Heart left ventricle (tissue), 16 donors: ENCODE data around the gene MSRB3. TPM values are rescaled to one million over a fixed set of nuclear protein-coding genes. Genes with fewer than 3 reads are reported as not detected.
"Not testable (repeated sequence)": the region's sequence is repeated elsewhere in the genome, so short reads cannot be mapped to it uniquely, and the experiment has no call there.

ENCODE experiments used
- ATAC-seq, 4 donors: fragments of 200-7000 bp; cut with Tn5 transposase; one replicate each; pipeline ENCODE4 v1.9.1; 2020 to 2022; ENCODE audit warnings: moderate library complexity in 4 of 4, mild to moderate bottlenecking in 3 of 4, moderate number of reproducible peaks in 1 of 4
- DNase-seq, 5 donors: peaks; one replicate each; pipeline ENCODE4 v3.0.0-alpha.2; 2020
- H3K27ac ChIP-seq, 12 donors: fragments of 200-600 bp; sonication (generic) in 4 of 12; one replicate each; pipeline versions ENCODE4 v1.5.0 to v1.8.0; 2016 to 2022; ENCODE audit warnings: mild to moderate bottlenecking in 2 of 12
- H3K27me3 ChIP-seq, 9 donors: fragments of 200-600 bp; sonication (generic) in 2 of 9; one replicate each; pipeline versions ENCODE4 v1.5.1 to v1.8.0; 2016 to 2022; ENCODE audit warnings: mild to moderate bottlenecking in 3 of 9
- H3K36me3 ChIP-seq, 9 donors: fragments of 200-600 bp; sonication (generic) in 2 of 9; one replicate each; pipeline versions ENCODE4 v1.5.0 to v1.8.0; 2018 to 2022; ENCODE audit warnings: mild to moderate bottlenecking in 2 of 9
- H3K4me1 ChIP-seq, 12 donors: fragments of 200-600 bp; sonication (generic) in 4 of 12; one replicate each; pipeline versions ENCODE4 v1.5.0 to v1.8.0; 2016 to 2022; ENCODE audit warnings: mild to moderate bottlenecking in 3 of 12
- H3K4me3 ChIP-seq, 12 donors: fragments of 200-600 bp; sonication (generic) in 4 of 12; one replicate each; pipeline versions ENCODE4 v1.5.0 to v1.8.0; 2017 to 2022; ENCODE audit warnings: mild to moderate bottlenecking in 9 of 12, moderate library complexity in 4 of 12
- H3K9me3 ChIP-seq, 12 donors: fragments of 200-600 bp; sonication (generic) in 4 of 12; one replicate each; pipeline versions ENCODE4 v1.5.0 to v1.8.0; 2016 to 2022; ENCODE audit warnings: mild to moderate bottlenecking in 1 of 12
- CTCF ChIP-seq, 12 donors: fragments of 200-600 bp; sonication (generic) in 4 of 12; IDR thresholded peaks; one replicate each; pipeline versions ENCODE4 v1.5.0 to v1.8.0; 2018 to 2022; ENCODE audit warnings: antibody characterized with exemption in 12 of 12, mild to moderate bottlenecking in 5 of 12
- POLR2A ChIP-seq, 2 donors: fragments of 450-650 bp; IDR thresholded peaks; one replicate each; pipeline ENCODE4 v1.6.1; 2017; ENCODE audit warnings: antibody characterized with exemption in 2 of 2, mild to moderate bottlenecking in 2 of 2, moderate library complexity in 2 of 2
- WGBS, 4 donors: extraction: QIAGEN DNeasy Blood & Tissue Kit in 2 of 4; methylation state at CpG; one replicate each; pipeline versions ENCODE4 v1.1.5 to v1.1.7; 2013 to 2018; 5-methylcytosine and 5-hydroxymethylcytosine counted together
- intact Hi-C, 10 donors: fragments of 100-400 bp; cut with DNase I; formaldehyde crosslinking; loops; one replicate each; pipeline versions ENCODE4 v1.11.1 to v1.14.2; 2022
- polyA plus RNA-seq, 2 donors: library from polyadenylated mRNA; stranded (reverse); fragments of 200-250 nt; gene quantifications; one replicate each; pipeline ENCODE4 v1.2.3, GENCODE V29; 2013
- total RNA-seq, 9 donors: library from RNA; depleted of rRNA in 2 of 9; stranded (reverse); fragments of >200 nt in 2 of 9; fragmentation: NEBNext Ultra II Directional in 3 of 9; extraction: Animal tissue kit (Norgen Biotek cat#: 25700) in 3 of 9; gene quantifications; one replicate each; pipeline versions ENCODE4 v1.1.0 to v1.2.4, GENCODE V29; 2016 to 2023
- donor health status: ischemic (EF 13 %, LVEDD 7.1; RV severe dilation, severe dysfunction).
- donor health status: healthy with polysubstance abuse.
- donor health status: DM: no; HTN: yes; CAD: no.
- donor health status: DM: no; HTN: no; CAD: no.
- donor health status: ischemic (EF 25% LVEDD 6.9; RV normal size, moderate dysfunction).
- donor health status: ischemic (EF 25% LVEDD 5.7; RV mildly dilated, moderate dysfunction).
- donor health status: healthy.
- donor health status: DM: yes; HTN: yes; CAD: no.
- donor health status: ischemic (EF 35%, LVEDD 5.7; RV mildly dilated, moderate dysfunction).
- donor health status: nonischemic (EF 11% LVEDD 7.7; RV severe dilation, severe dysfunction).
- donor health status: DM: yes; HTN: yes; CAD: no.
- donor health status: PGD.
- donor health status: ischemic (EF 29% LVEDD 5.4; RV normal size, mild dysfunction).
- donor health status: nonischemic (EF 23%, LVEDD 6.1; RV moderate dilation, normal function).

The MSRB3 gene
- total and polyA plus RNA-seq, 11 donors = 54.1 to 165 (median 117) TPM

GRCh38 chr12:65472079-65472478 is 193.6 kb downstream of the MSRB3 start:
- ATAC-seq = no peak
- Histone ChIP-seq H3K27ac (no peak overlapping the region), H3K4me1 (no peaks in the 10 kb centered on the region), H3K4me3 (no peak overlapping the region), H3K27me3 (no peaks in the 10 kb centered on the region), H3K36me3 (peaks cover 0 to 5% (median 0%) of the 10 kb centered on the region in 9 donors), H3K9me3 (no peaks in the 10 kb centered on the region)
- DNase-seq = no peak
- TF ChIP-seq CTCF (IDR thresholded peaks at IDR 0.05) = no peak
- no peak for TF ChIP-seq POLR2A (IDR thresholded peaks at IDR 0.05)
- intact Hi-C loops = no loop called here
- WGBS, 4 donors = 69 to 82% (median 77%) methylated on average over 2 of the region's 2 CpGs

- 92 to 96% (median 96%) methylated on average over 6 of the region's 6 CpGs for WGBS, 4 donors
- TF ChIP-seq POLR2A (IDR thresholded peaks at IDR 0.05) (no peak), CTCF (IDR thresholded peaks at IDR 0.05) (no peak)
- no peak overlapping the region for H3K4me3 ChIP-seq
- no peaks in the 10 kb centered on the region for H3K4me1 ChIP-seq
- DNase-seq (no peak), ATAC-seq (no peak)
- H3K9me3 ChIP-seq = no peaks in the 10 kb centered on the region
- H3K27ac ChIP-seq = no peak overlapping the region
- H3K36me3 ChIP-seq = no peaks in the 10 kb centered on the region
- no peaks in the 10 kb centered on the region for H3K27me3 ChIP-seq
- intact Hi-C loops = no loop called here
Measured at GRCh38 chr12:65474831-65475230, 196.3 kb downstream of the MSRB3 start.

GRCh38 chr12:65477721-65478120 is 199.2 kb downstream of the MSRB3 start:
- no peak for DNase-seq
- no peak overlapping the region for H3K27ac ChIP-seq
- no peaks in the 10 kb centered on the region for H3K9me3 ChIP-seq
- TF ChIP-seq CTCF (IDR thresholded peaks at IDR 0.05) (no peak), POLR2A (IDR thresholded peaks at IDR 0.05) (no peak)
- intact Hi-C loops = no loop called here
- H3K36me3 ChIP-seq = no peaks in the 10 kb centered on the region
- H3K27me3 ChIP-seq = no peaks in the 10 kb centered on the region
- ATAC-seq = no peak
- H3K4me3 ChIP-seq = no peak overlapping the region
- no peaks in the 10 kb centered on the region for H3K4me1 ChIP-seq

- intact Hi-C loops, H3K4me1 ChIP-seq: not testable (repeated sequence)
Measured at GRCh38 chr12:65483891-65484516, 205.5 kb downstream of the MSRB3 start.

GRCh38 chr12:65488197-65488596 is 209.7 kb downstream of the MSRB3 start:
- ATAC-seq = no peak
- intact Hi-C loops = no loop called here
- H3K4me1 ChIP-seq = no peaks in the 10 kb centered on the region
- H3K36me3 ChIP-seq = no peaks in the 10 kb centered on the region
- no peak for DNase-seq
- no peaks in the 10 kb centered on the region for H3K27me3 ChIP-seq
- H3K27ac ChIP-seq = no peak overlapping the region
- peaks cover 0 to 14% (median 8%) of the 10 kb centered on the region in 12 donors for H3K9me3 ChIP-seq
- no peak for TF ChIP-seq CTCF (IDR thresholded peaks at IDR 0.05)
- no peak for TF ChIP-seq POLR2A (IDR thresholded peaks at IDR 0.05)
- WGBS, 4 donors = 90 to 95% (median 93%) methylated on average over 4 of the region's 4 CpGs
- H3K4me3 ChIP-seq = no peak overlapping the region

More at GRCh38 chr12:65483891-65484516, 205.5 kb downstream of the MSRB3 start:
- H3K4me3 ChIP-seq, H3K27me3 ChIP-seq, DNase-seq, H3K36me3 ChIP-seq, ATAC-seq, H3K27ac ChIP-seq: not testable (repeated sequence)
- H3K9me3 ChIP-seq = peaks cover 0 to 18% (median 8%) of the 10 kb centered on the region in 12 donors
- 90 to 100% (median 97%) methylated on average over 3 of the region's 3 CpGs for WGBS, 4 donors
